ENCODE results near the gene RPAIN. TPM values are rescaled to one million over a fixed set of nuclear protein-coding genes. Genes with fewer than 3 reads are reported as not detected.
A peak's percentile ranks its signal among the peaks of the same experiment; 100 is the strongest.

RPAIN gene
- total and polyA plus RNA-seq, 2 of the 13 experiments (the other 11 are each of a cell fraction or from before 2014, with no cell fraction given): 42.1 to 58.5 TPM

- no peak for TF ChIP-seq UBTF (CRISPR knock-in tag; IDR thresholded peaks at IDR 0.05)
- no peak for TF ChIP-seq ZBTB40 (IDR thresholded peaks at IDR 0.05)
- TF ChIP-seq ZBTB40 (CRISPR knock-in tag; IDR thresholded peaks at IDR 0.05): 0 out of 2 replicates have a peak, but pooled peaks have one; percentile 30
- TF ChIP-seq FLYWCH1 (CRISPR knock-in tag; IDR thresholded peaks at IDR 0.05): no peak
- TF ChIP-seq GPBP1L1 (CRISPR knock-in tag; IDR thresholded peaks at IDR 0.05): no peak
- peak; percentile 70 for TF ChIP-seq ZNF18 (CRISPR knock-in tag; IDR thresholded peaks at IDR 0.05; ENCODE audit: insufficient replicate concordance)
- 0 out of 2 replicates have a peak, but pooled peaks have one; percentile 69 for TF ChIP-seq GTF2F1 (IDR thresholded peaks at IDR 0.05; ENCODE audit: low read length)
- TF ChIP-seq GRHL1 (CRISPR knock-in tag; conservative IDR thresholded peaks at IDR 0.05): no peak
Observed at GRCh38 chr17:5419959-5420653, at the start of gene RPAIN (continued).
